ENCODE results near the gene OR51B2.
"Not testable (repeated sequence)": the region's sequence is repeated elsewhere in the genome, so short reads cannot be mapped to it uniquely, and the experiment has no call there.

OR51B2 gene

DNA sequence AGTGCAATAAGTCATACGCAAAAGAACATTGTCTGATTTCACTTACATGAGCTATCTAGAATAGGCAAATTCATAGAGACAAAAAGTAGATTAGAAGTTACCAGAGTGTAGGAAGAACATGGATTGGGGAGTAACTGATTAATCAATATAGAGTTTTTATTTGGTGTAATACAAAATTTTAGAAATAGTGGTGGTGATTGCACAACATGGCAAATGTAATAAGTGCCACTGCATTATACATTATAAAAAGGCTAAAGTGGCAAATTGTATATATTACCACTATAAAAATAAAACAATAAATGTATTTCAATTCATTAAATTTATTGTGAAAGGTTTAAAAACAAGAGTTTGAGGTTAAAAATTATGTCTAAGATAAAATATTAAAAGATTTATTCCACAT is 13.7 kb downstream of the OR51B2 start:
- DNase-seq (ENCODE audit: low read depth), result no peak

GRCh38 chr11:5307256-5308019 is 16.7 kb downstream of the OR51B2 start:
- no peak for DNase-seq (ENCODE audit: low read depth)

DNA sequence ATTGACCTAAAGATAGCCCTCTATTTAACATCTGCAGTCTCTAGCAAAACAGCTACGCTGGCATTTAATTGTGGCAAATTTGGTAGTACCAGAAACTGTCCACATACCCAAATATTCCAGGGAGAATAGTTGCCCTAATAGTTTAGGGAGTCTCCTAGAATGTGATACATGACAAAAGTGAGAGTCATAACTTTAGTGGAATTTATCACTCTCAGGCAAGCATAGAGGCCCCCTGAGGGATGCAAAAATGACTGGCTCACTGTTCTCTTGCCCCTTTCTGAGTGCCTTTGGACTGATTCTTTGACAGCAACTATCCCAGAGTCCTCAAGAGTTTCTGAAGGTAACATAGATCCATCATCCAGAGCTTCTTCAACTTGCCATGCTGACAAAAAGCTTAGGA is 20.1 kb downstream of the OR51B2 start:
- DNase-seq (ENCODE audit: low read depth), result no peak

DNA sequence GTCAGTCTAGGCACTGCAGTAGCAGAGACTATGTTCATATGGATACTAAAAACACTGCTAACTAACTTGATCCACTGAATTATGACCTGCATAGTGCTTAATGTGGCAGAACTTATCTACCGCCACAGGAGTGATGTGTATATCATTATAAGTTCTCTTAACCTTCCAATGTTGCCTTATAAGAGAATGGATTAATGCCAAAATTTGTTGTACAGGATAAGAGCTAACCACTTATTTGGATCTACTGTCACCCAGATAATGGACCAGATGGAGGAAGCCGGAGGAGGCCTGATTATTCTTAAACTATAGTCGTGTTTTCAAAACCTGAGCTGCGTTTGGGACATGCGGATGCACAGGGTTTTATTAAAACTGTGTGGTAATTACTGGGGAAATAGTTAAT is 20.5 kb downstream of the OR51B2 start:
- DNase-seq (ENCODE audit: low read depth), result no peak

DNA sequence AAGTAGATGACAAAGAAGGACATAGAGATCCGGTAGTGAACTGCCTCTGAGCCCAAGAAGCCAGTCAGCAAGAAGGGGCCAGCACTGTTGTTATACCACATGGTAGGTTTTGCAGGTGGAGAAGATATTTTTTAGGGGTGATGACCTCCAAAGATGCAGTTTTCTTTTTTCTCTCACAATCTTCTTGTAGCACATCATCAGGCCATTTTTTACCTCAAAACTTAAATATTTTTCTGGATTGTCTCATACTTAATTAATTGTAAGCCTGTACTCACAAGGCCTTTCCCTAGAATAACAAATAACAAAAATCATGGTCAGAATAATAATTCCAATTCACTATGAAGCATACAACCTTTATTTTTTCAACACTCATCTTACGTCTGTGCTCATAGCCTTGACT is 22.3 kb downstream of the OR51B2 start, which contains the start of gene OR51B4:
OR51B4 (minus strand) TSS at position 101 of the 400 bp plus-strand sequence; CDS start at position 101, 0 bp downstream.
- DNase-seq (ENCODE audit: low read depth), result no peak

DNA sequence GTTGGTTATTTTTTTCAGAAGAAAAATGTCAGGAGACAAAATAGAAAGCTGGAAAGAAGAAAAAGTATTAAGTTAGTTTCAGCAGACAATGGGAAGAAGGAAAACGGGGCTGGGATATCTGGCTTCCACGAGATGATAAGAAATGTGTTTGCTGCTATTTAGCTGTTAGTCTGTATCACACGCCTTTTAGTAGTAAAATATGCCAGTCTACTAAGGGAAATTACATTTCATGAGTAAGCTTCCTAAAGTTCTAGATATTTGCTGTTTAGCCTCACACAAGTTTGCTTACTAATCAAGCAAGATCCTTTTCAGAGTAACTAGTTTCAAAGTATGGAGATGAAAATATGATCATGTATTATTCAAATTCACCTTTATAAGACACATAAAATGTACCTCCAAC is 23.8 kb downstream of the OR51B2 start:
- no peak for DNase-seq (ENCODE audit: low read depth)

- no peak for DNase-seq (ENCODE audit: low read depth)
Observed at GRCh38 chr11:5298451-5298850, 25.6 kb downstream of the OR51B2 start.

GRCh38 chr11:5297721-5298323 is 26.3 kb downstream of the OR51B2 start:
- no peak for DNase-seq (ENCODE audit: low read depth)

DNA sequence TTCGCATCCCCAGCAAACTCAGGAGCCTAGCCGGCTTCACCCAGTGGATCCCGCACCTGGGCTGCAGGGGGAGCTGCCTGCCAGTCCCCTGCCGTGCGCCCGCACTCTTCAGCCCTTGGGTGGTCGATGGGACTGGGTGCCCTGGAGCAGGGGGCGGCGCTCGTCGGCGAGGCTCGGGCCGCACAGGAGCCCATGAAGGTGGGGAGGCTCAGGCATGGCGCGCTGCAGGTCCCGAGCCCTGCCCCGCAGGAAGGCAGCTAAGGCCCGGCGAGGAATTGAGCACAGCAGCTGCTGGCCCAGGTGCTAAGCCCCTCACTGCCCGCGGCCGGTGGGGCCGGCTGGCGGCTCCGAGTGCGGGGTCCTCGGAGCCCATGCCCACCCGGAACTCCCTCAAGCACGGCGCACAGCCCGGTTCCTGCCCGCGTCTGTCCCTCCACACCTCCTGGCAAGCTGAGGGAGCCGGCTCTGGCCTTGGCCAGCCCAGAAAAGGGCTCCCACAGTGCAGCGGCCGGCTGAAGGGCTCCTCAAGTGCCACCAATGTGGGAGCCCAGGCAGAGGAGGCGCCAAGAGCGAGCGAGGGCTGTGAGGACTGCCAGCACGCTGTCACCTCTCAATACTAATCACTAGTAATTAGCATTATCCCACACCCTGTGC is 29.6 kb downstream of the OR51B2 start:
- not testable (repeated sequence) for DNase-seq (ENCODE audit: low read depth)

DNA sequence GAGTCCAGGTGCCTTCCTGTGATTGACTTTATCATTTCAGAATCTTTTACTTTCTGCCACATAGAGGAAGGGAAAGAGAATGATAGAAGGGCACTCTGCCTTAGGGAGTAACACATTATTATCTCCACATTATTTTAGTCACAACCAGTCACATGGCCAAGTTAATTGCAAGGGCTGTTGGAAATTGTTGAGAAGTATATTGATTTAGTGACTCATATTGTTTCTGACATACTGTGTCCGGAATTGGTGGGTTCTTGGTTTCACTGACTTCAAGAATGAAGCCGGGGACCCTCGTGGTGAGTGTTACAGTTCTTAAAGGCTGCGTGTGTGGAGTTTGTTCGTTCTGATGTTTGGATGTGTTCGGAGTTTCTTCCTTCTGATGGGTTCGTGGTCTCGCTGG is 31.1 kb downstream of the OR51B2 start:
- no peak for DNase-seq (ENCODE audit: low read depth)

- no peak for DNase-seq (ENCODE audit: low read depth)
Observed at GRCh38 chr11:5291207-5291838, 32.8 kb downstream of the OR51B2 start.

GRCh38 chr11:5290106-5290505 is 34.0 kb downstream of the OR51B2 start:
- DNase-seq (ENCODE audit: low read depth), result no peak

DNA sequence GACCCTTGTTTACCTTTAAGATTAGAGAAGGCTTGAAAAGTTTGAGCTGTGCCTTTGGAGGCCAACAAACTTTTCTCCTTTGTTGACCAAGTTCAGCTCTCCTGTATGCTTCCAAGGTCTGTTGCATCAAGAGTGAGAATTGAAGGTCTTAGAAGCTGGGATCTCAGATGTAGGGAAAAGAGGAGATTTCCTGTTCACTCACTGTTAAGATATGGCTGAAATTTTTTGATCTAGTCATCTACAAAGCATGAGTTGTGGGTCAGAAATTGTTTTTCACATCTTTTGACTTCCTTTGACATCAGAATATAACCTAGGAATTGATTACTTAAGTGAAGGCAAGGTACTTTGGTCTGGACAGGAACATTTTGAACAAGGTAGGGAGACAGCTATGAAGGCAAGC is 34.4 kb downstream of the OR51B2 start:
- no peak for DNase-seq (ENCODE audit: low read depth)

GRCh38 chr11:5288906-5289550 is 35.1 kb downstream of the OR51B2 start:
- DNase-seq (ENCODE audit: low read depth), result no peak

DNA sequence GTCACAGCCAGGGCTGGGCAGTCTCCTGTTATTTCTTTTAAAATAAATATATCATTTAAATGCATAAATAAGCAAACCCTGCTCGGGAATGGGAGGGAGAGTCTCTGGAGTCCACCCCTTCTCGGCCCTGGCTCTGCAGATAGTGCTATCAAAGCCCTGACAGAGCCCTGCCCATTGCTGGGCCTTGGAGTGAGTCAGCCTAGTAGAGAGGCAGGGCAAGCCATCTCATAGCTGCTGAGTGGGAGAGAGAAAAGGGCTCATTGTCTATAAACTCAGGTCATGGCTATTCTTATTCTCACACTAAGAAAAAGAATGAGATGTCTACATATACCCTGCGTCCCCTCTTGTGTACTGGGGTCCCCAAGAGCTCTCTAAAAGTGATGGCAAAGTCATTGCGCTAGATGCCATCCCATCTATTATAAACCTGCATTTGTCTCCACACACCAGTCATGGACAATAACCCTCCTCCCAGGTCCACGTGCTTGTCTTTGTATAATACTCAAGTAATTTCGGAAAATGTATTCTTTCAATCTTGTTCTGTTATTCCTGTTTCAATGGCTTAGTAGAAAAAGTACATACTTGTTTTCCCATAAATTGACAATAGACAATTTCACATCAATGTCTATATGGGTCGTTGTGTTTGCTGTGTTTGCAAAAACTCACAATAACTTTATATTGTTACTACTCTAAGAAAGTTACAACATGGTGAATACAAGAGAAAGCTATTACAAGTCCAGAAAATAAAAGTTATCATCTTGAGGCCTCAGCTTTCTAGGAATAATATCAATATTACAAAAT is 35.8 kb downstream of the OR51B2 start:
- no peak for DNase-seq (ENCODE audit: low read depth)

- no peak for DNase-seq (ENCODE audit: low read depth)
Observed at GRCh38 chr11:5286901-5287300, 37.2 kb downstream of the OR51B2 start.

GRCh38 chr11:5286351-5286750 is 37.7 kb downstream of the OR51B2 start:
- DNase-seq (ENCODE audit: low read depth), result no peak

- no peak for DNase-seq (ENCODE audit: low read depth)
Observed at GRCh38 chr11:5285703-5286340, 38.3 kb downstream of the OR51B2 start.

- no peak for DNase-seq (ENCODE audit: low read depth)
Observed at GRCh38 chr11:5284637-5285036, 39.5 kb downstream of the OR51B2 start.

DNA sequence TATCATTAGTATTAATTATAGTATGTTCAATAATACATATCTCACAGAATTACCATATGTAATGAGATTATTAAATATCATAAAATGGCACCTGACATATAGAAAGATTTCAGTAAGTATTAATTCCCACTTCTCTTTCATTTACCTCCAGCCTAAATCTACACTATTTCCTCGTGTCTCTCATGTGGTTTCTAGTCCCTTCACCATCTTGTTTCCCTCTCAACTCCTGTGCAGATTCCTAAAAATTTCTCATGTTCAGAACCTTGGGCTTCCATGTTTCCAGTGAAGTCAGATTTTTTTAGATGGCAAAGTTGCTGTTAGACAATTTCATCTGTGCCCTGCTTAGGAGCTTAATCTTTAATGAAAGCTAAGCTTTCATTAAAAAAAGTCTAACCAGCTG is 40.2 kb downstream of the OR51B2 start:
- DNase-seq (ENCODE audit: low read depth), result no peak

GRCh38 chr11:5283086-5283485 is 41.0 kb downstream of the OR51B2 start:
- no peak for DNase-seq (ENCODE audit: low read depth)
